ENCODE data around the gene SMAGP. TPM values are rescaled to one million over a fixed set of nuclear protein-coding genes. Genes with fewer than 3 reads are reported as not detected.

SMAGP gene
- total and polyA plus RNA-seq, 2 donors: 1.5 to 6.5 TPM

- peaks cover 9% of the 10 kb centered on the region in 2 donors for H3K4me1 ChIP-seq (ENCODE audit: control insufficient read depth in 2 of 2, insufficient read depth in 2 of 2, low read length in 2 of 2)
- DNase-seq (ENCODE audit: low read depth in 6 of 9, low spot score in 9 of 9): no peak
- H3K36me3 ChIP-seq (ENCODE audit: control insufficient read depth in 2 of 2, insufficient read depth in 2 of 2, low read length in 1 of 2): no peaks in the 10 kb centered on the region
- 90% methylated on average over 5 of the region's 5 CpGs for WGBS
- H3K27ac ChIP-seq (ENCODE audit: low read depth in 1 of 2, low read length in 1 of 2): no peak overlapping the region
- H3K27me3 ChIP-seq (ENCODE audit: control insufficient read depth in 2 of 2, insufficient read depth in 1 of 2, low read length in 1 of 2): peaks cover 3 to 30% of the 10 kb centered on the region in 2 donors
- no peaks in the 10 kb centered on the region for H3K9me3 ChIP-seq (ENCODE audit: control insufficient read depth in 2 of 2, insufficient read depth in 1 of 2, low read length in 1 of 2)
- no peak overlapping the region for H3K4me3 ChIP-seq (ENCODE audit: low read length in 2 of 2)
Measured at GRCh38 chr12:51219322-51219721, 50.9 kb downstream of the SMAGP start.

GRCh38 chr12:51218607-51219161 lies 51.5 kb downstream of the SMAGP start:
- peak overlapping the region in 1 of 2 donors; percentile 87 for H3K27ac ChIP-seq (ENCODE audit: low read depth in 1 of 2, low read length in 1 of 2)
- no peaks in the 10 kb centered on the region for H3K9me3 ChIP-seq (ENCODE audit: control insufficient read depth in 2 of 2, insufficient read depth in 1 of 2, low read length in 1 of 2)
- H3K4me1 ChIP-seq (ENCODE audit: control insufficient read depth in 2 of 2, insufficient read depth in 2 of 2, low read length in 2 of 2): peaks cover 9% of the 10 kb centered on the region in 2 donors
- no peak for DNase-seq (ENCODE audit: low read depth in 6 of 9, low spot score in 9 of 9)
- peak overlapping the region; percentile 82 to 88 for H3K4me3 ChIP-seq (ENCODE audit: low read length in 2 of 2)
- WGBS: 72% methylated on average over 10 of the region's 10 CpGs
- H3K36me3 ChIP-seq (ENCODE audit: control insufficient read depth in 2 of 2, insufficient read depth in 2 of 2, low read length in 1 of 2): no peaks in the 10 kb centered on the region
- peaks cover 3 to 30% of the 10 kb centered on the region in 2 donors for H3K27me3 ChIP-seq (ENCODE audit: control insufficient read depth in 2 of 2, insufficient read depth in 1 of 2, low read length in 1 of 2)

GRCh38 chr12:51217968-51218606 lies 52.1 kb downstream of the SMAGP start, which contains the start of gene POU6F1:
TSS of gene POU6F1 (minus strand) at chr12:51218062. CDS start at chr12:51206836, 11,226 bp downstream.
- Histone ChIP-seq H3K27ac (ENCODE audit: low read depth in 1 of 2, low read length in 1 of 2) (peak within 1 kb of the TSS in 1 of 2 donors; percentile 87), H3K4me1 (ENCODE audit: control insufficient read depth in 2 of 2, insufficient read depth in 2 of 2, low read length in 2 of 2) (peaks cover 9% of the 10 kb centered on the region in 2 donors), H3K27me3 (ENCODE audit: control insufficient read depth in 2 of 2, insufficient read depth in 1 of 2, low read length in 1 of 2) (peaks cover 3 to 30% of the 10 kb centered on the region in 2 donors), H3K4me3 (ENCODE audit: low read length in 2 of 2) (peak within 1 kb of the TSS; percentile 82 to 88), H3K36me3 (ENCODE audit: control insufficient read depth in 2 of 2, insufficient read depth in 2 of 2, low read length in 1 of 2) (no peaks in the 10 kb centered on the region), H3K9me3 (ENCODE audit: control insufficient read depth in 2 of 2, insufficient read depth in 1 of 2, low read length in 1 of 2) (no peaks in the 10 kb centered on the region)
- under 1% methylated on average over 35 of the region's 35 CpGs for WGBS
- peak; percentile 27 to 80 (median 42) for DNase-seq (ENCODE audit: low read depth in 6 of 9, low spot score in 9 of 9)

- H3K27ac ChIP-seq (ENCODE audit: low read depth in 1 of 2, low read length in 1 of 2): peak overlapping the region in 1 of 2 donors; percentile 87
- peak in 1 of 9 donors; percentile 26 for DNase-seq (ENCODE audit: low read depth in 6 of 9, low spot score in 9 of 9)
- no peaks in the 10 kb centered on the region for H3K36me3 ChIP-seq (ENCODE audit: control insufficient read depth in 2 of 2, insufficient read depth in 2 of 2, low read length in 1 of 2)
- WGBS: 2% methylated on average over 81 of the region's 81 CpGs
- H3K27me3 ChIP-seq (ENCODE audit: control insufficient read depth in 2 of 2, insufficient read depth in 1 of 2, low read length in 1 of 2): peaks cover 3 to 30% of the 10 kb centered on the region in 2 donors
- no peaks in the 10 kb centered on the region for H3K9me3 ChIP-seq (ENCODE audit: control insufficient read depth in 2 of 2, insufficient read depth in 1 of 2, low read length in 1 of 2)
- H3K4me1 ChIP-seq (ENCODE audit: control insufficient read depth in 2 of 2, insufficient read depth in 2 of 2, low read length in 2 of 2): peaks cover 9% of the 10 kb centered on the region in 2 donors
- peak overlapping the region; percentile 82 to 88 for H3K4me3 ChIP-seq (ENCODE audit: low read length in 2 of 2)
Measured at GRCh38 chr12:51217133-51217967, 52.9 kb downstream of the SMAGP start.

- no peak for DNase-seq (ENCODE audit: low read depth in 6 of 9, low spot score in 9 of 9)
- no peaks in the 10 kb centered on the region for H3K36me3 ChIP-seq (ENCODE audit: control insufficient read depth in 2 of 2, insufficient read depth in 2 of 2, low read length in 1 of 2)
- WGBS: 78% methylated on average over 7 of the region's 7 CpGs
- H3K4me1 ChIP-seq (ENCODE audit: control insufficient read depth in 2 of 2, insufficient read depth in 2 of 2, low read length in 2 of 2): peaks cover 9% of the 10 kb centered on the region in 2 donors
- H3K9me3 ChIP-seq (ENCODE audit: control insufficient read depth in 2 of 2, insufficient read depth in 1 of 2, low read length in 1 of 2): no peaks in the 10 kb centered on the region
- H3K27me3 ChIP-seq (ENCODE audit: control insufficient read depth in 2 of 2, insufficient read depth in 1 of 2, low read length in 1 of 2): peaks cover 3 to 30% of the 10 kb centered on the region in 2 donors
- H3K27ac ChIP-seq (ENCODE audit: low read depth in 1 of 2, low read length in 1 of 2): no peak overlapping the region
- peak overlapping the region in 1 of 2 donors; percentile 88 for H3K4me3 ChIP-seq (ENCODE audit: low read length in 2 of 2)
Measured at GRCh38 chr12:51216642-51217041, 53.6 kb downstream of the SMAGP start.

GRCh38 chr12:51214895-51215294 lies 55.3 kb downstream of the SMAGP start:
- 99% methylated on average over 5 of the region's 5 CpGs for WGBS
- Histone ChIP-seq H3K9me3 (ENCODE audit: control insufficient read depth in 2 of 2, insufficient read depth in 1 of 2, low read length in 1 of 2) (no peaks in the 10 kb centered on the region), H3K4me3 (ENCODE audit: low read length in 2 of 2) (no peak overlapping the region), H3K36me3 (ENCODE audit: control insufficient read depth in 2 of 2, insufficient read depth in 2 of 2, low read length in 1 of 2) (no peaks in the 10 kb centered on the region), H3K4me1 (ENCODE audit: control insufficient read depth in 2 of 2, insufficient read depth in 2 of 2, low read length in 2 of 2) (peaks cover 9% of the 10 kb centered on the region in 2 donors), H3K27me3 (ENCODE audit: control insufficient read depth in 2 of 2, insufficient read depth in 1 of 2, low read length in 1 of 2) (peaks cover 3 to 30% of the 10 kb centered on the region in 2 donors), H3K27ac (ENCODE audit: low read depth in 1 of 2, low read length in 1 of 2) (no peak overlapping the region)
- DNase-seq (ENCODE audit: low read depth in 6 of 9, low spot score in 9 of 9): no peak

GRCh38 chr12:51210690-51211395 lies 59.4 kb downstream of the SMAGP start:
- no peak for DNase-seq (ENCODE audit: low read depth in 6 of 9, low spot score in 9 of 9)
- Histone ChIP-seq H3K27ac (ENCODE audit: low read depth in 1 of 2, low read length in 1 of 2) (no peak overlapping the region), H3K4me1 (ENCODE audit: control insufficient read depth in 2 of 2, insufficient read depth in 2 of 2, low read length in 2 of 2) (no peaks in the 10 kb centered on the region), H3K9me3 (ENCODE audit: control insufficient read depth in 2 of 2, insufficient read depth in 1 of 2, low read length in 1 of 2) (no peaks in the 10 kb centered on the region), H3K36me3 (ENCODE audit: control insufficient read depth in 2 of 2, insufficient read depth in 2 of 2, low read length in 1 of 2) (no peaks in the 10 kb centered on the region), H3K4me3 (ENCODE audit: low read length in 2 of 2) (no peak overlapping the region), H3K27me3 (ENCODE audit: control insufficient read depth in 2 of 2, insufficient read depth in 1 of 2, low read length in 1 of 2) (peaks cover 0 to under 1% of the 10 kb centered on the region in 2 donors)
- 88% methylated on average over 2 of the region's 2 CpGs for WGBS

GRCh38 chr12:51209259-51209658 lies 61.0 kb downstream of the SMAGP start:
- Histone ChIP-seq H3K9me3 (ENCODE audit: control insufficient read depth in 2 of 2, insufficient read depth in 1 of 2, low read length in 1 of 2) (no peaks in the 10 kb centered on the region), H3K27me3 (ENCODE audit: control insufficient read depth in 2 of 2, insufficient read depth in 1 of 2, low read length in 1 of 2) (no peaks in the 10 kb centered on the region), H3K4me1 (ENCODE audit: control insufficient read depth in 2 of 2, insufficient read depth in 2 of 2, low read length in 2 of 2) (no peaks in the 10 kb centered on the region), H3K36me3 (ENCODE audit: control insufficient read depth in 2 of 2, insufficient read depth in 2 of 2, low read length in 1 of 2) (no peaks in the 10 kb centered on the region), H3K4me3 (ENCODE audit: low read length in 2 of 2) (no peak overlapping the region), H3K27ac (ENCODE audit: low read depth in 1 of 2, low read length in 1 of 2) (no peak overlapping the region)
- no peak for DNase-seq (ENCODE audit: low read depth in 6 of 9, low spot score in 9 of 9)
- over 99% methylated on average over 2 of the region's 2 CpGs for WGBS

Measured in thymus (tissue), 11 donors.